HUES6 (cell line): ENCODE measurements around the gene RPS6KB1.
"Not testable (repeated sequence)": the region's sequence is repeated elsewhere in the genome, so short reads cannot be mapped to it uniquely, and the experiment has no call there.

ENCODE experiments used
- H3K27ac ChIP-seq: 2 replicates; pipeline ENCODE4 v1.7.0; 2013; ENCODE audit warnings: low read depth, mild to moderate bottlenecking, low read length, inconsistent platforms
- H3K27me3 ChIP-seq: 2 replicates; pipeline ENCODE4 v1.6.1; 2013; ENCODE audit warnings: low read length; ENCODE audit not compliant: control insufficient read depth, insufficient read depth
- H3K36me3 ChIP-seq: 2 replicates; pipeline ENCODE4 v1.6.1; 2013; ENCODE audit warnings: low read length; ENCODE audit not compliant: control insufficient read depth, insufficient read depth
- H3K4me1 ChIP-seq: 2 replicates; pipeline ENCODE4 v1.6.1; 2013; ENCODE audit warnings: low read length; ENCODE audit not compliant: control insufficient read depth, insufficient read depth
- H3K4me3 ChIP-seq: 2 replicates; pipeline ENCODE4 v1.5.1; 2013; ENCODE audit warnings: low read depth, low read length
- H3K9ac ChIP-seq: one replicate; pipeline ENCODE4 v1.6.1; 2013; ENCODE audit warnings: mild to moderate bottlenecking, low read length
- H3K9me3 ChIP-seq: 2 replicates; pipeline ENCODE4 v1.6.1; 2013; ENCODE audit warnings: low read depth, low read length; ENCODE audit not compliant: control insufficient read depth, insufficient read depth

The RPS6KB1 gene

DNA sequence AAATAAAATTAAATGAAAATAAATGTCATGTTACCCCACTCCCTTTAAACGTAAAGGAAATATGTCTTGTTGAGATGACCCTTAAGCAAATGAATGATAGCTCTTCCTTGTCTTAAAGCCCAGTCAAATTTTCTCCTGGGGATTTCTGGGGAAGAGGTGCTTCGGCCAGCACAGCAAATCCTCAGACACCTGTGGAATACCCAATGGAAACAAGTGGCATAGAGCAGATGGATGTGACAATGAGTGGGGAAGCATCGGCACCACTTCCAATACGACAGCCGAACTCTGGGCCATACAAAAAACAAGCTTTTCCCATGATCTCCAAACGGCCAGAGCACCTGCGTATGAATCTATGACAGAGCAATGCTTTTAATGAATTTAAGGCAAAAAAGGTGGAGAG is 53.5 kb downstream of the RPS6KB1 start:
- not testable (repeated sequence) for H3K9ac ChIP-seq, H3K27me3 ChIP-seq, H3K4me3 ChIP-seq, H3K27ac ChIP-seq, H3K4me1 ChIP-seq, H3K9me3 ChIP-seq
- H3K36me3 ChIP-seq: peaks cover 32% of the 10 kb centered on the region

DNA sequence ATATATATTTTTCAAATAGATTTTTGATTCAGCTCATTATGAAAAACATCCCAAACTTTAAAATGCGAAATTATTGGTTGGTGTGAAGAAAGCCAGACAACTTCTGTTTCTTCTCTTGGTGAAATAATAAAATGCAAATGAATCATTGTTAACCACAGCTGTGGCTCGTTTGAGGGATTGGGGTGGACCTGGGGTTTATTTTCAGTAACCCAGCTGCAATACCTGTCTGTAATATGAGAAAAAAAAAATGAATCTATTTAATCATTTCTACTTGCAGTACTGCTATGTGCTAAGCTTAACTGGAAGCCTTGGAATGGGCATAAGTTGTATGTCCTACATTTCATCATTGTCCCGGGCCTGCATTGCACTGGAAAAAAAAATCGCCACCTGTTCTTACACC is 54.4 kb downstream of the RPS6KB1 start:
- not testable (repeated sequence) for H3K27ac ChIP-seq, H3K9me3 ChIP-seq, H3K4me1 ChIP-seq, H3K4me3 ChIP-seq, H3K27me3 ChIP-seq, H3K9ac ChIP-seq
- H3K36me3 ChIP-seq: peaks cover 28% of the 10 kb centered on the region

DNA sequence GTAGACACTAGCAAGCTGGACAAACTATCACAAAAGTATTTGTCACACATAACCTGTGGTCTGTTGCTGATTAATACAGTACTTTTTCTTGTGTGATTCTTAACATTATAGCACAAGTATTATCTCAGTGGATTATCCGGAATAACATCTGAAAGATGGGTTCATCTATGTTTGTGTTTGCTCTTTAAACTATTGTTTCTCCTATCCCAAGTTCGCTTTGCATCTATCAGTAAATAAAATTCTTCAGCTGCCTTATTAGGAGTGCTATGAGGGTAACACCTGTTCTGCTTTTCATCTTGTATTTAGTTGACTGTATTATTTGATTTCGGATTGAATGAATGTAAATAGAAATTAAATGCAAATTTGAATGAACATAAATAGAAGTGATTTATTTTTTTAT is 57.1 kb downstream of the RPS6KB1 start:
- Histone ChIP-seq H3K27me3 (no peaks in the 10 kb centered on the region), H3K4me3 (no peak overlapping the region), H3K9me3 (no peaks in the 10 kb centered on the region), H3K4me1 (no peaks in the 10 kb centered on the region), H3K27ac (no peak overlapping the region), H3K36me3 (peaks cover 20% of the 10 kb centered on the region), H3K9ac (no peak overlapping the region)

DNA sequence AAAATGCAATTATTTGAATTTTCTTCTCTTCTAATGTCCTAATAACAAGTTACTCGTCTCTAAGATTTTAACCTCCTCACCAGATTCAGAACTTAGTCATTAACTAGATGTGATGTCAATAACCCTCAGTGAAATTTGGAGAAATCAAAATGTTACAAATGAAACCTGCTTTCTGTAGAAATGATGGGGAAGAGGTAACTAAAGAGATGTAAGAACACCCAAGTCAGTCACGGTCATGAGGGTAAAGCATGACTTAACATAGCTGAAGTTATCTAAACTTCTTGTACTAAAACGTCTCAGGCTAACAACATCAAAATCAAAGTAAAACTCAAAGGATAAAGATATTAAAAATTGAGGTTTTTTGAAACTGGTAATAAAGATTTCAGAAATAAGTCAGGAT is 61.9 kb downstream of the RPS6KB1 start:
- peaks cover 2% of the 10 kb centered on the region for H3K36me3 ChIP-seq
- H3K4me1 ChIP-seq: no peaks in the 10 kb centered on the region
- H3K27ac ChIP-seq: no peak overlapping the region
- no peak overlapping the region for H3K9ac ChIP-seq
- H3K27me3 ChIP-seq: no peaks in the 10 kb centered on the region
- no peak overlapping the region for H3K4me3 ChIP-seq
- H3K9me3 ChIP-seq: no peaks in the 10 kb centered on the region

DNA sequence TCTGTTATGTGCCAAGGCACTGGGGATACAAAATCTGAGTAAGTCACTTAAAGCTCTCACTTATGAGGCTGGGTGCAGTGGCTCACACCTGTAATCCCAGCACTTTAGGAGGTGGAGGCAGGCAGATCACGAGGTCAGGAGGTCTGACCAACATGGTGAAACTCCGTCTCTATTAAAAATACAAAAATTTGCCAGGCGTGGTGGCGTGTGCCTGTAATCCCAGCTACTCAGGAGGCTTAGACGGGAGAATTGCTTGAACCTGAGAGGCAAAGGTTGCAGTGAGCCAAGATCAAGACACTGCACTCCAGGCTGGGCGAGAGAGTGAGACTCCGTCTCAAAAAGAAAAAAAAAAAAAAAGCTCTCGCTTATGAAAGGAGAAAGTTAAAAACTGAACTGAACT is 66.7 kb downstream of the RPS6KB1 start:
- peaks cover 11% of the 10 kb centered on the region for H3K27me3 ChIP-seq
- not testable (repeated sequence) for H3K9me3 ChIP-seq, H3K4me3 ChIP-seq, H3K4me1 ChIP-seq, H3K27ac ChIP-seq, H3K9ac ChIP-seq, H3K36me3 ChIP-seq

DNA sequence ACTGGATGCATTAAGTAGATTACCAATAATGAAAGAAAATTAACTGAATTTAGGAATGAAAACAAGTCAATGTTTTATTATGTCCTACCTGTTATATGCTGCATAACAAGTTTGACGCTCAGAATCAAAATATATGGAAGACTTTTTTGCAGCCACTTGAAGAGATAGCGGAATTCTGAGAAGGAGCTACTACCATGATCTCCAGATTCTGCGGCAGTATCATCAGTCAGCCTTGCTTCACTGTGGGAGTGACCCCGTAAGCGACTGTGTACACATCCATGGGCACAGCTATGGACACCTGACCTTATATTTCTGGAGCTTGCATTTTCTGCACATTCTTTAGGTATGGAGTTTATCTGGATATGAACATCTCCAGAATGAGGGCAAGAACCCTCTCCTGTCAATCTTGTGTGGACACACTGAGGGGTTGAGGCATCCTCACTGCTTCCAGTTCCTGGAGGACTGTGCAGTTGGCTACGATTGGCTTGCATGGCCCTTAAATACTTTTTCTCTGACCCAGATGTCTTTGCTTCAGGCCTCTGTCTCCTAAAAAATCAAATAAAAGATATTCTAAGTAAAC is 69.9 kb downstream of the RPS6KB1 start:
- no peak overlapping the region for H3K9ac ChIP-seq
- no peak overlapping the region for H3K27ac ChIP-seq
- no peaks in the 10 kb centered on the region for H3K36me3 ChIP-seq
- H3K27me3 ChIP-seq: peaks cover 11% of the 10 kb centered on the region
- H3K4me1 ChIP-seq: 0 out of 2 replicates have a peak, but pooled peaks cover 3% of the 10 kb centered on the region
- H3K4me3 ChIP-seq: no peak overlapping the region
- no peaks in the 10 kb centered on the region for H3K9me3 ChIP-seq

DNA sequence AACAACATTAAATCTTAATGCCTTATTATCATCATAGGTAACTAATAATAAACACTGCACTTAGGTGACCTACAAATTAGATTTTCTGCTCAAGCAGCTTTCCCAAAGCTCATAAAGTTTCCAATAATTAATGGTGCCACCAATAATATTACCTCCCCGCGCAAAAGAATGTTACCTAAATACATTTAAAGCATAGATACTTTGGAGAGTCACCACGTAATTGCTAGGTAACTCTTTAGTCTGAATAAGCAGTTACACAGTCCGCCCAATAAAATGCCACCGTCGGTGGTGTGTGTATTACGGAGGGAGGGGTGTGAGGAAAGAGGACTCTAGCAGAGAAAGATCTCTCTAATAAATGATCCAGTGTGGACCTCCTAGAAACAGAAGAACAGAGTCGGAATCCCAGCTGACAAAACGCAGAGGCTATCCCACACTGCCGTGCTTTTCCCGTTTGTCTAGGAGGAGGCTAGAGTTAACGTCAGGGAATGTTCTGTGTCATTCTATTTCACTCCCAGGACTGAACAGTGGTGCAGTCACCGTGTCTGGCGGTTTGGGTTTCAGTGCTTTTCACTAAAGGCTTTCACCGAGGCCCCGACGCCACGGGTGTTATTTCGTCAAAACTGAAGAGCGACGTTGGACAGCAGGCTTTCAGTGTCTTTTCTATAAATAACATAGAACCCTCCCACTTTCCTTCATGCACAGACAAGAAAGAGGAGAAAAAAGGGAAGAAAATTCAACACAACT is 71.0 kb downstream of the RPS6KB1 start:
- Histone ChIP-seq H3K4me1 (peaks cover 8% of the 10 kb centered on the region; the same call in 1 of the 2 replicates), H3K9ac (peak overlapping the region; percentile 71), H3K27me3 (peaks cover 11% of the 10 kb centered on the region), H3K36me3 (no peaks in the 10 kb centered on the region), H3K4me3 (peak overlapping the region; percentile 69), H3K9me3 (no peaks in the 10 kb centered on the region), H3K27ac (no peak overlapping the region)

DNA sequence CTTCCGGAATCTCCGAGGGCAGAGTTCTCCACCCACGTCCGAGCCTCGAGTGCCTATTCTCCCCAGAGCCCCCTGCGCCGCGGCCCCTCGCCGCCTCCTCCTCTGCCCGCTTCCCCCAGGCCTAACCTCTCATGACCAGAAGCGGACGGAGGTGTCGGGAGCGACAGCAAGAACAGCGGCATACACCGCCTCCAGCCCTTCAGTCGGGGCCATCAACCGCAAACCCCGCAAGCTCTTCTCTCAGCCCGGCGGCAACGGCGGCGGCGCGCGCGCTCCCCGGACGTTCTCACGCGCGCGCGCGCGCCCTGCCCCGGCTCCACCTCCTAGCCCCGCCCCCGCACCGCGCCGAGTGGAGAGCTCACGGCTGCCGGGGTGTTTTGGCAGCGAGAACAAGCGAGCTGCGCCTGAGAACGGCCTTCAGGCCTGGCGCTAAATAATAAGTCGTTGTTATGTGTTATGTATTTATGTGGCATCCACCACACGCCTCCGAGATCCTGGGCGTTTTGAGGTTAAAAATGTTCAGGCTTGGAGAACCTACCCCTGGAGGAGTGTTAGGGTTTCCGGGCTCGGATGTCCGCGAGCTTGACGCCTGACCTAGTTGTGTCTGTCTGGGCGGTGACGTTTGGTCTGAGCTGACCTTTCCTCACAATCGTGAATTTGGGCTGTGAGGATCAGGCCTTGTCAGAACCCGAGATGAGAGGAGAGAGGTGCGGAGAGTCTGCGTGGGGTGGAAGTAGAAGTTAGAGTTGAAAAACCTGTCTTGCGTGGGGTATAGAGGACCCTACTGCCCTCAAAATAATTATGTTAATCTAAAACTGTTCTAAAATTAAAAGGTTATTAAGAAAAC is 71.8 kb downstream of the RPS6KB1 start, which contains the start of gene RNFT1:
TSS of gene RNFT1 (minus strand) at position 259 of the 847 bp plus-strand sequence. CDS start at position 182, 77 bp downstream.
- Histone ChIP-seq H3K4me3 (peak within 1 kb of the TSS; percentile 69), H3K27ac (no peak within 1 kb of the TSS; the same call in 1 of the 2 replicates), H3K27me3 (peaks cover 11% of the 10 kb centered on the region), H3K36me3 (no peaks in the 10 kb centered on the region), H3K4me1 (peaks cover 8% of the 10 kb centered on the region; the same call in 1 of the 2 replicates), H3K9me3 (no peaks in the 10 kb centered on the region), H3K9ac (peak within 1 kb of the TSS; percentile 71)

DNA sequence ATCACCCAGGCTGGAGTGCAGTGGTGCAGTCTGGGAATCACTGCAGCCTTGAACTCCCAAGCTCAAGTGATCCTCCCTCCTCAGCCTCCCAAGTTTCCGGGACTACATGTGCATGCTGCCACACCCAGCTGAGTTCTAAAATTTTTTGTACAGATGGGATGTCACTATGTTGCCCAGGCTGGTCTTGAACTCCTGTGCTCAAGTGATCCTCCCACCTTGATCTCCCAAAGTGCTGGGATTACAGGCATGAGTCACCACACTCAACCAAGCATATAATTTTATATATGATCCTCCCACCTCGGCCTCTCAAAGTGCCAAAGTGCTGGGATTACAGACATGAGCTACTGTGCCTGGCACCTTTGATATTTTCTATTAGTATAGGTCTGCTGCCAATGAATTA is 78.8 kb downstream of the RPS6KB1 start:
- H3K4me3 ChIP-seq: not testable (repeated sequence)

DNA sequence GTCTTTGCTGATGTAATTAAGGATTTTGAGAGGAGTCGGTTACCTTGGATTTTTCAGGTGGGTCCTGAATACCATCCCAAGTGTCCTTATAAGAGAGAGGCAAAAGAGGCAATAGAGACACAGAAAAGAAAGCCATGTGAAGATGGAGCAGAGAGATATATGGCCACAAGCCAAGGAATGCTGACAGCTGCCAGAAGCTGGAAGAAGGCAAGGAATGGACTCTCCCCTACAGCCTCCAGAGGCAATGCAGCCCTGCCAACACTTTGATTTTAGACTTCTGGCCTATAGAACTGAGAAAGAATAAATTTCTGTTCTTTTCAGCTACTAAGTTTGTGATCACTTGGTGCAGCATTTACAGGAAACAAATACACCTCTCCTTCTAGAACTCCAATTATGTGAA is 79.9 kb downstream of the RPS6KB1 start:
- Histone ChIP-seq H3K9ac (no peak overlapping the region), H3K4me1 (peaks cover 6% of the 10 kb centered on the region; the same call in 1 of the 2 replicates), H3K36me3 (no peaks in the 10 kb centered on the region), H3K9me3 (no peaks in the 10 kb centered on the region), H3K27ac (no peak overlapping the region), H3K4me3 (no peak overlapping the region), H3K27me3 (no peaks in the 10 kb centered on the region)

More for the DNA sequence above, 78.8 kb downstream of the RPS6KB1 start:
- H3K9ac ChIP-seq, H3K36me3 ChIP-seq, H3K27ac ChIP-seq, H3K27me3 ChIP-seq, H3K9me3 ChIP-seq, H3K4me1 ChIP-seq: not testable (repeated sequence)

DNA sequence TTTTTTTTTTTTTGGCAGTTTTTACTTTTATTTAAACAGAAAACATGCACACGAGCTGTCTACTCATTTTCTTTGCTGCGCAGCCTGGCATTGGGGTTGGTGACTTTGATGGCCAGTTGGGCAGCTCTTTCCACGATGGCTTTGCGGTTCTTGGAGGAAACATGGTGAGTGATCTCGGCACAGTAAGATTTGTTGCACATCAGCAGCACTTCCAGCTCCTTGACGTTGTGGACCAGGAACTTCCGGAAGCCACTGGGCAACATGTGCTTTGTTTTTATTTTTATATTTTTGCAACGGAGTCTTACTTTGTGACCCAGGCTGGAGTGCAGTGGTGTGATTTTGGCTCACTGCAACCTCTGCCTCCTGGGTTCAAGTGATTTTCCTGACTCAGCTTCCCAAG is 80.6 kb downstream of the RPS6KB1 start:
- H3K27ac ChIP-seq, H3K4me1 ChIP-seq, H3K9ac ChIP-seq, H3K4me3 ChIP-seq, H3K27me3 ChIP-seq, H3K9me3 ChIP-seq, H3K36me3 ChIP-seq: not testable (repeated sequence)
